CD4-positive, alpha-beta T cell (primary cell): ENCODE results near the gene MAP6D1. TPM values are rescaled to one million over a fixed set of nuclear protein-coding genes. Genes with fewer than 3 reads are reported as not detected.

ENCODE experiments used
- ATAC-seq: fragments of 200-7000 bp; cut with Tn5 transposase; one replicate; pipeline ENCODE4 v1.10.0; 2022; ENCODE audit warnings: mild to moderate bottlenecking; ENCODE audit not compliant: poor library complexity
- CTCF ChIA-PET: fragments of 350-600 bp; sonication (Branson Sonifier 250); formaldehyde crosslinking; loops from one replicate; lab custom pipeline; 2021; ENCODE audit warnings: antibody characterized with exemption, inconsistent platforms; lab: Charles Lee
- POLR2A ChIA-PET: fragments of 350-600 bp; sonication (Branson Sonifier 250); formaldehyde crosslinking; loops from one replicate; lab custom pipeline; 2021; ENCODE audit warnings: antibody characterized with exemption, inconsistent platforms; lab: Charles Lee
- DNase-seq, 14 experiments: peaks; one replicate each; pipeline ENCODE4 v3.0.0-alpha.2; 2013 to 2020; ENCODE audit warnings: mixed read lengths in 2 of 14
- H3K27ac ChIP-seq, 2 donors: one replicate each; pipeline versions ENCODE4 v1.5.1 to v1.7.0; 2013; ENCODE audit warnings: low read length in 2 of 2, low read depth in 1 of 2, mild to moderate bottlenecking in 1 of 2
- H3K27me3 ChIP-seq, 2 experiments: 1 replicate in 1 of 2; 2 replicates in 1 of 2; pipeline versions ENCODE4 v1.6.1 to v1.7.0; 2013; ENCODE audit warnings: low read length in 2 of 2, control low read depth in 1 of 2, mild to moderate bottlenecking in 1 of 2, moderate library complexity in 1 of 2; ENCODE audit not compliant: insufficient read depth in 2 of 2, control insufficient read depth in 1 of 2
- H3K36me3 ChIP-seq: one replicate; pipeline ENCODE4 v1.6.1; 2013; ENCODE audit warnings: low read length, control low read depth; ENCODE audit not compliant: insufficient read depth
- H3K4me1 ChIP-seq: one replicate; pipeline ENCODE4 v1.6.1; 2013; ENCODE audit warnings: low read length, control low read depth; ENCODE audit not compliant: insufficient read depth
- H3K4me3 ChIP-seq: one replicate; pipeline ENCODE4 v1.5.1; 2013; ENCODE audit warnings: mild to moderate bottlenecking, low read length, moderate library complexity
- H3K9me3 ChIP-seq, 2 experiments: 1 replicate in 1 of 2; 2 replicates in 1 of 2; pipeline versions ENCODE4 v1.6.1 to v1.7.0; 2013; ENCODE audit warnings: low read length in 2 of 2, mild to moderate bottlenecking in 2 of 2, control low read depth in 1 of 2, moderate library complexity in 1 of 2; ENCODE audit not compliant: control insufficient read depth in 1 of 2, insufficient read depth in 1 of 2
- H3K27ac Mint-ChIP-seq: one replicate; pipeline ENCODE4 v1.8.0; 2020; ENCODE audit warnings: mixed read lengths
- H3K27me3 Mint-ChIP-seq: one replicate; pipeline ENCODE4 v1.8.0; 2021; ENCODE audit warnings: mixed read lengths
- H3K36me3 Mint-ChIP-seq: one replicate; pipeline ENCODE4 v1.8.0; 2021; ENCODE audit warnings: low read depth, mixed read lengths
- H3K4me1 Mint-ChIP-seq: one replicate; pipeline ENCODE4 v1.8.0; 2021; ENCODE audit warnings: low read depth, mixed read lengths
- H3K4me3 Mint-ChIP-seq: one replicate; pipeline ENCODE4 v1.8.0; 2020; ENCODE audit warnings: mild to moderate bottlenecking, mixed read lengths
- H3K9me3 Mint-ChIP-seq: one replicate; pipeline ENCODE4 v1.8.0; 2020; ENCODE audit warnings: mixed read lengths
- intact Hi-C, 2 experiments: fragments of 100-400 bp; cut with DNase I in 1 of 2; cut with micrococcal nuclease in 1 of 2; formaldehyde crosslinking; loops; one replicate each; pipeline versions ENCODE4 v1.15.1 to v1.9.0; 2023 to 2025; cut with DNase I, micrococcal nuclease
- total RNA-seq, 174 experiments: library from RNA in 2 of 174; stranded (reverse) in 2 of 174; gene quantifications; one replicate each; pipeline ENCODE4 v1.2.3 and lab custom pipeline; 2021 to 2026
- TF ChIP-seq, protein P1 (sequence below): fragments of 200-600 bp; IDR thresholded peaks from one replicate; pipeline ENCODE4 v1.8.0; 2022; ENCODE audit warnings: antibody characterized with exemption, mild to moderate bottlenecking

Gene MAP6D1
- total RNA-seq, 2 experiments from 2014 or later: 1.1 to 1.6 TPM

- no peaks in the 10 kb centered on the region for H3K4me1 Mint-ChIP-seq
- H3K4me3 Mint-ChIP-seq: no peak overlapping the region
- Histone ChIP-seq H3K9me3 (no peaks in the 10 kb centered on the region), H3K36me3 (peaks cover 69% of the 10 kb centered on the region), H3K27me3 (no peaks in the 10 kb centered on the region), H3K27ac (no peak overlapping the region), H3K4me1 (no peaks in the 10 kb centered on the region), H3K4me3 (no peak overlapping the region)
- no peaks in the 10 kb centered on the region for H3K9me3 Mint-ChIP-seq
- intact Hi-C loops: no loop called here
- TF ChIP-seq, protein P1, sequence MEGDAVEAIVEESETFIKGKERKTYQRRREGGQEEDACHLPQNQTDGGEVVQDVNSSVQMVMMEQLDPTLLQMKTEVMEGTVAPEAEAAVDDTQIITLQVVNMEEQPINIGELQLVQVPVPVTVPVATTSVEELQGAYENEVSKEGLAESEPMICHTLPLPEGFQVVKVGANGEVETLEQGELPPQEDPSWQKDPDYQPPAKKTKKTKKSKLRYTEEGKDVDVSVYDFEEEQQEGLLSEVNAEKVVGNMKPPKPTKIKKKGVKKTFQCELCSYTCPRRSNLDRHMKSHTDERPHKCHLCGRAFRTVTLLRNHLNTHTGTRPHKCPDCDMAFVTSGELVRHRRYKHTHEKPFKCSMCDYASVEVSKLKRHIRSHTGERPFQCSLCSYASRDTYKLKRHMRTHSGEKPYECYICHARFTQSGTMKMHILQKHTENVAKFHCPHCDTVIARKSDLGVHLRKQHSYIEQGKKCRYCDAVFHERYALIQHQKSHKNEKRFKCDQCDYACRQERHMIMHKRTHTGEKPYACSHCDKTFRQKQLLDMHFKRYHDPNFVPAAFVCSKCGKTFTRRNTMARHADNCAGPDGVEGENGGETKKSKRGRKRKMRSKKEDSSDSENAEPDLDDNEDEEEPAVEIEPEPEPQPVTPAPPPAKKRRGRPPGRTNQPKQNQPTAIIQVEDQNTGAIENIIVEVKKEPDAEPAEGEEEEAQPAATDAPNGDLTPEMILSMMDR: no peak
- no peak for DNase-seq
- no peak overlapping the region for H3K27ac Mint-ChIP-seq
- CTCF ChIA-PET: no interaction called here
- POLR2A ChIA-PET: no interaction called here
- no peak for ATAC-seq
- H3K27me3 Mint-ChIP-seq: no peaks in the 10 kb centered on the region
- H3K36me3 Mint-ChIP-seq: peaks cover 80% of the 10 kb centered on the region
Measured at GRCh38 chr3:183801601-183802000, 23.8 kb downstream of the MAP6D1 start.

DNA sequence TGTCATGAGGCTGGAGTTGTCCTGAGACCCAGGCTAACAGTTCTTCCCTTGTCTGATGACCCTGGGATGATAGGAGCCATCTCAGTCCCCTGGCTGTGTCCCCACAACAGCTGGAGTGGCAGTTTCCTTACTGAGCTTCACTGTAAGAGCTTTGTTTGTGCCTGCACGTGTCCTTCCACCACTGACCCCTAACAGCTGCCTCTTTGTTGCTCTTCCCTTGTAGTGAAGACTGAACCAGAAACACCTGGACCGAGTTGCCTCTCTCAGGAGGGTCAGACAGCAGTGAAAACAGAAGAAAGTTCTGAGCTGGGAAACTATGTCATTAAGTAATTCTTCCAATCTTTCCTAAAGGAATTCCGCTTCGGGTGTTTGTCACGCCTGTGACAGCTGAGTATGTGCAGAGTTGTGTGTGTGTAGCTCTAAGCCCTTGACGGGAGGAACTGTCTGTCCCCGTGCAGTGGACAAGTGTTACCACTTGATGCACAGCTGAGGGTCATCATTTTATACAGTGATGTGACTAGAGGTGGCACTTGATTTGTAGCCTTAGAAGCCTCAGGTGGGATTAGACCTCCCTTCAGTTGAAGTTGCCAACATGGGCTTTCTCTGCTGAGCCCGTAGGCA, 25.0 kb downstream of the MAP6D1 start:
- H3K36me3 ChIP-seq: peaks cover 66% of the 10 kb centered on the region
- no peak for DNase-seq
- CTCF ChIA-PET: no interaction called here

DNA sequence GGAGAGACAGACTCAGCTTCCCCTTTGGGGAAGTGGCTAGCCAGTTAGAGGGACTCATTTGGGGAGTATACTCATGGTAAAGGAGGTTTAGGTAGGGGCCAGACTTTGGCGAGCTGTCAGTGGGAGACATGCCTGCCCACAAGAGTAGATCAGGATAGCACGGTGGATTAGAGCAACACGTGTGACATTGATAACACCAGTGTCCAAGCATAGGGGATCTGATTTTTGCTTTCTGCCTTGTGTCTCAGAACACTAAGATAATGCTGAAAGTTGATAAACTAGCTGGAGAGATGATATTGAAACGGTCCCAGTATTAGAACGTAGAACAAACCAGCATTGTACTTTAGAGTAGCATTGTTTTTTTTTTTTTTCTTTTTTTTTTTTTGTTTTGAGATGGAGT, 25.9 kb downstream of the MAP6D1 start:
- peaks cover 83% of the 10 kb centered on the region for H3K36me3 Mint-ChIP-seq
- TF ChIP-seq, protein P1: no peak

More for the DNA sequence above, 25.0 kb downstream of the MAP6D1 start:
- Histone ChIP-seq H3K27ac (no peak overlapping the region), H3K4me1 (no peaks in the 10 kb centered on the region), H3K4me3 (no peak overlapping the region), H3K9me3 (no peaks in the 10 kb centered on the region), H3K27me3 (no peaks in the 10 kb centered on the region)
- H3K27ac Mint-ChIP-seq: no peak overlapping the region
- ATAC-seq: no peak
- peaks cover 78% of the 10 kb centered on the region for H3K36me3 Mint-ChIP-seq
- intact Hi-C loops: no loop called here
- TF ChIP-seq, protein P1: no peak
- H3K4me1 Mint-ChIP-seq: no peaks in the 10 kb centered on the region
- POLR2A ChIA-PET: no interaction called here
- no peaks in the 10 kb centered on the region for H3K9me3 Mint-ChIP-seq
- no peaks in the 10 kb centered on the region for H3K27me3 Mint-ChIP-seq
- H3K4me3 Mint-ChIP-seq: no peak overlapping the region

More for the DNA sequence above, 25.9 kb downstream of the MAP6D1 start:
- intact Hi-C loops: no loop called here
- DNase-seq (no peak), ATAC-seq (no peak)
- Mint-ChIP-seq H3K9me3 (no peaks in the 10 kb centered on the region), H3K27ac (no peak overlapping the region), H3K4me3 (no peak overlapping the region), H3K27me3 (no peaks in the 10 kb centered on the region), H3K4me1 (no peaks in the 10 kb centered on the region)
- ChIA-PET POLR2A (no interaction called here), CTCF (no interaction called here)
- no peaks in the 10 kb centered on the region for H3K27me3 ChIP-seq
- H3K36me3 ChIP-seq: peaks cover 66% of the 10 kb centered on the region
- no peaks in the 10 kb centered on the region for H3K9me3 ChIP-seq
- H3K27ac ChIP-seq: no peak overlapping the region
- no peaks in the 10 kb centered on the region for H3K4me1 ChIP-seq
- no peak overlapping the region for H3K4me3 ChIP-seq
